Suprapubic skin (tissue), 4 donors: ENCODE results near the gene PITHD1.

Experiments
- EP300 ChIP-seq: sonication (generic); formaldehyde crosslinking; IDR thresholded peaks from one replicate; pipeline ENCODE4 v1.6.1; 2017; ENCODE audit warnings: antibody characterized with exemption
- POLR2A ChIP-seq, 2 donors: fragments of 450-650 bp; IDR thresholded peaks; one replicate each; pipeline ENCODE4 v1.6.1; 2017; ENCODE audit warnings: antibody characterized with exemption in 2 of 2, mild to moderate bottlenecking in 2 of 2, moderate library complexity in 2 of 2
- POLR2AphosphoS5 ChIP-seq, 3 donors: sonication (generic); formaldehyde crosslinking; IDR thresholded peaks; one replicate each; pipeline ENCODE4 v1.6.1; 2017; ENCODE audit warnings: antibody characterized with exemption in 3 of 3
- TF ChIP-seq, protein P1 (sequence below), 2 donors: fragments of 200-600 bp in 1 of 2; fragments of 450-650 bp in 1 of 2; sonication (generic) in 1 of 2; IDR thresholded peaks; one replicate each; pipeline ENCODE4 v1.5.1; 2016 to 2019; ENCODE audit warnings: antibody characterized with exemption in 2 of 2, mild to moderate bottlenecking in 1 of 2, moderate library complexity in 1 of 2

DNA sequence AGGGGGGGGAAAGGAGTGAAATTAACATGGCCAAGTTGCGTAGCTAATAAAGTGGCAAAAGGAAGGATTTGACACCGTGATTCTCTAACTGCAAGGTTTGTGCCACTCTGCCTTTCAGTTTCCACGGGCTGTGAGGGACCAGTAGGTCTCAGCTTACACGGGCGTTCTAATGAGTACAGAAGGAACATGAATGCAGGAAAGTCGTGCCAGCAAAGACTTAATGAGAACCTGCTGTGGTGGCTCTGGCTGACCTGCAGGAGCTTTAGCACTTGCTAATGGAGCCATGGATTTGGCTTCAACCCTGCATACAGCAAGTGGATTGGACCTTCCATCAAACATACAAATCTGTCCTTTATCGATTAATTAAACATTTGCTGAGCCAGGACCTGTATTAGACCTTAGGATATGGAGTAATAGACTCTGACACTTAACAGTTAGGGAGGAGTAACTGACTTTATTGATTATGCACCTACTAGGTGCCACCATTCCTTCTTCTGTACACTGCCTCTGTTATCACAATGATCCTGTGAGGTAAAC lies 15.1 kb upstream of the PITHD1 start:
- no peak for TF ChIP-seq EP300
- TF ChIP-seq, protein P1, sequence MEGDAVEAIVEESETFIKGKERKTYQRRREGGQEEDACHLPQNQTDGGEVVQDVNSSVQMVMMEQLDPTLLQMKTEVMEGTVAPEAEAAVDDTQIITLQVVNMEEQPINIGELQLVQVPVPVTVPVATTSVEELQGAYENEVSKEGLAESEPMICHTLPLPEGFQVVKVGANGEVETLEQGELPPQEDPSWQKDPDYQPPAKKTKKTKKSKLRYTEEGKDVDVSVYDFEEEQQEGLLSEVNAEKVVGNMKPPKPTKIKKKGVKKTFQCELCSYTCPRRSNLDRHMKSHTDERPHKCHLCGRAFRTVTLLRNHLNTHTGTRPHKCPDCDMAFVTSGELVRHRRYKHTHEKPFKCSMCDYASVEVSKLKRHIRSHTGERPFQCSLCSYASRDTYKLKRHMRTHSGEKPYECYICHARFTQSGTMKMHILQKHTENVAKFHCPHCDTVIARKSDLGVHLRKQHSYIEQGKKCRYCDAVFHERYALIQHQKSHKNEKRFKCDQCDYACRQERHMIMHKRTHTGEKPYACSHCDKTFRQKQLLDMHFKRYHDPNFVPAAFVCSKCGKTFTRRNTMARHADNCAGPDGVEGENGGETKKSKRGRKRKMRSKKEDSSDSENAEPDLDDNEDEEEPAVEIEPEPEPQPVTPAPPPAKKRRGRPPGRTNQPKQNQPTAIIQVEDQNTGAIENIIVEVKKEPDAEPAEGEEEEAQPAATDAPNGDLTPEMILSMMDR (IDR thresholded peaks at IDR 0.05), result no peak
- no peak for TF ChIP-seq POLR2A (IDR thresholded peaks at IDR 0.05)
- TF ChIP-seq POLR2AphosphoS5 (IDR thresholded peaks at IDR 0.05), result no peak
